IPS-NIHi7 (cell line): ENCODE data around the gene PRLH.

Experiments used
- DNase-seq: peaks from one replicate; pipeline ENCODE4 v3.0.0; 2012; ENCODE audit warnings: mixed read lengths; ENCODE audit errors: extremely low spot score

The PRLH gene, protein sequence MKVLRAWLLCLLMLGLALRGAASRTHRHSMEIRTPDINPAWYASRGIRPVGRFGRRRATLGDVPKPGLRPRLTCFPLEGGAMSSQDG

DNA sequence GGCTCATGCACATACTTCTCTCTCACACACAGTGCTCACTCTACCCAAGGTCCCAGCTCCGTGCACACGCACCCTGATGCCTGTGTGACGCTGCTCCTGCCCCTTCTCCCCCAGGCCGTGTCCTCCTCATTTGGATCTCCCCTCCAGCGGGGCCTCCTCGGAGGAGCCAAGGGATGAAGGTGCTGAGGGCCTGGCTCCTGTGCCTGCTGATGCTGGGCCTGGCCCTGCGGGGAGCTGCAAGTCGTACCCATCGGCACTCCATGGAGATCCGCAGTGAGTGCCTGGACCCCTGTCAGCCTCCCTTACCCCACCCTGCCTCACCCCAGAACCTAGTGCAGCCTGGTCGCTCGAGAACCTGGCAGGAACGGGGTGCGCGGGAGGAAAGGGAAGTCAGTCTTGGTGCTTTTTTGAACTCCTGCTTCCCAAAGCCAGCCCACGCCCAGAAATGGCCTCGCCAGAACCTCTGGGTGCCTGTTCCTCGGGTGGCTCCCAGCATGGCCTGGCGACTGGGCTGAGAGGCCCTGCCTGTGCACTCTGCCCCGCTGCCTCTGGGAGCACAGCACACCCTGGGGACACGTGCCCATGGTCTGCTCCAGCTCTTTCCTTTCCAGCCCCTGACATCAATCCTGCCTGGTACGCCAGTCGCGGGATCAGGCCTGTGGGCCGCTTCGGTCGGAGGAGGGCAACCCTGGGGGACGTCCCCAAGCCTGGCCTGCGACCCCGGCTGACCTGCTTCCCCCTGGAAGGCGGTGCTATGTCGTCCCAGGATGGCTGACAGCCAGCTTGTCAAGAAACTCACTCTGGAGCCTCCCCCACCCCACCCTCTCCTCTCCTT lies at the start of gene PRLH:
TSS of gene PRLH (plus strand) at position 174 of the 835 bp plus-strand sequence. CDS start at position 174, 0 bp downstream.
- no peak for DNase-seq

DNA sequence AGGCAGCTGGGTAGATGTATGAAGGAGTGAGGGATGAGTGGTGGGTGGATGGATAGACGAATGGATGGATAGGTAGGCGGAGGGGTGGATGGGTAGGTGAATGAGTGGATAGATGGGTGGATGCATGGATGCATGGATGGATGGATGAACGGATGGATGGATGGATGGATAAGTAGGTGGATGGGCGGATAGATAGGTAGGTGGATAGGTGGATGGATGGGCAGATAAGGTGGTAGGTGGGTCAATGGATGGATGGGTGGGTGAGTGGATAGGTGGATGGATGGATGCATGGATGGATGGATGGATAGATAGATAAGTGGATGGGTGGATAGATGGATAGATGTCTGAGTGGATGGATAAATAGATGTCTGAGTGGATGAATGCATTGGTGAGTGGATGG lies 49.2 kb upstream of the PRLH start:
- DNase-seq = no peak

DNA sequence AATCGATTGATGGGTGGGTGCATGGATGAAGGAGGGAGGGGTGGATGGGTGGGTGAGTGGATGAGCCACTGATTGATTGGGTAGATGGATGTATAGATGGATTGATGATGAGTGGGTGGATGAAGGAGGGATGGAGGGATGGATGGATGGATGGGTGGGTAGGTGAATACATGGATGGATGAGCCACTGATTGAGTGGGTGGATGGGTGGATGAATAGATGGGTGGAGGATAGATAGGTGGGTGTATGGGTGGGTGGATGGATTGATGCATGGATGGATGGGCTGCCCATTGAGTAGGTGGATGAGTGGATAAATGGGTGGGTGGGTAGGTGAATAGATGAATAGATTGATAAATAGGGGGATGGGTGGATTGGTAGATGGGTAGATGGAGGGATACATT lies 48.4 kb upstream of the PRLH start:
- no peak for DNase-seq

GRCh38 chr2:237519506-237520245 lies 46.7 kb upstream of the PRLH start:
- DNase-seq = no peak

DNA sequence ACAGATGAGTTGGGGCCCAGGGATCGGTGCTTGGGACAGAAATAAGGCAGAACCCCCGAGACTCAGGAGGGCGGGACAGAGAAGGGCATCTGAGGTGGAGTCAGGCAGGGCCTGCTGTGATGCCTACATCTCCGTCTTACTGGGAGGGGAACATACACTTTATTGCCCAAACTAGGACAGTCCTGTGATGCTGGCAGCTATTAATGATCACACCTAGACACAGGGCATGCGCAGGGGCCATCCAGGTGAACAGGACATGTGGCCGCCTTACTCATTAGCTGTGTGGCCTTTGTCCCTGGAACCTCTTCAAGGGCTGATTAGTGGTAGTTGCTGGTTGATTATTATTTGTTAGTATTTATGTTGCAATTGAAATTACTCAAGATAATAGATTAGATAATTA lies 46.1 kb upstream of the PRLH start:
- no peak for DNase-seq

GRCh38 chr2:237524631-237525030 lies 41.7 kb upstream of the PRLH start:
- DNase-seq = no peak

DNA sequence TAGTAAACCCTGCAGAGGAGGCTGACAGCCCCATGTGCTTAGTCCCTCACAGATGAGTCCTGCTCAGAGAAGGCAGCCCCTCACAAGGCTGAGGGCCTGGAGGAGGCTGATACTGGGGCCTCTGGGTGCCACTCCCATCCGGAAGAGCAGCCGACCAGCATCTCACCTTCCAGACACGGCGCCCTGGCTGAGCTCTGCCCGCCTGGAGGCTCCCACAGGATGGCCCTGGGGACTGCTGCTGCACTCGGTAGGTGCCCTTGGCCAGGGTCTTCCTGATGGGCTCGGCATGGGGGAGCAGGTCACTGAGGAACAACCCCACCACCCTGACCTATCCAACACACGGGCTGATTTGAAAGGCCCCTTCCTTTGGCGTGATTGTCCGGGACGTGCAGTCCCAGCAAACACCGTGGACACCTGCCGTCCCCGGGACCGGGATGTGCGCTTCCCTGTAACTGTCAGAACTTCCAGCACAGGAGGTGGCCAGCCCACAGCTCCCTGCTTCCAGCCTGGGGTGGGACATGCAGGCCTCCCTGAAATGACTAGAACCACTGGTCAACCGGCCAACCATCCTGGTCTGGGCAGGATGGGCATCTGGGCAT lies 40.7 kb upstream of the PRLH start:
- DNase-seq = no peak

GRCh38 chr2:237527233-237527632 lies 39.1 kb upstream of the PRLH start:
- no peak for DNase-seq

DNA sequence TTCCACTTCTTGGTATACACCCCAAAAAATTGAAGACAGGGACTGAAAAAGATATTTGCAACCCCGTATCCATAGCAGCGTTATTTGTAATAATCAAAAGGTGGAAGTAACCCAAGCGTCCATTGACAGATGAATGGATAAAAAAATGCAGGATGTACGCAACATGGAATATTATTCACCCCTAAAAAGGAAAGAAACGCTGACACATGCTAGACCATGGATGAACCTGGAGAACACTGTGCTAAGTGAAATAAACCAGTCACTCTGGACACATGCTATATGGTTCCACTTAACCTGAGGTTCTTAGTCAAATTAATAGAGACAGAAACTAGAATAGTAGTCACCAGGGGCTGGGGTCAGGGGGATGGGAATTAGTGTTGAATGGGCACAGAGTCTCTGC lies 38.6 kb upstream of the PRLH start:
- no peak for DNase-seq

- DNase-seq = no peak
Measured at GRCh38 chr2:237529452-237530402, 36.6 kb upstream of the PRLH start.

GRCh38 chr2:237530472-237531433 lies 35.6 kb upstream of the PRLH start:
- no peak for DNase-seq

DNA sequence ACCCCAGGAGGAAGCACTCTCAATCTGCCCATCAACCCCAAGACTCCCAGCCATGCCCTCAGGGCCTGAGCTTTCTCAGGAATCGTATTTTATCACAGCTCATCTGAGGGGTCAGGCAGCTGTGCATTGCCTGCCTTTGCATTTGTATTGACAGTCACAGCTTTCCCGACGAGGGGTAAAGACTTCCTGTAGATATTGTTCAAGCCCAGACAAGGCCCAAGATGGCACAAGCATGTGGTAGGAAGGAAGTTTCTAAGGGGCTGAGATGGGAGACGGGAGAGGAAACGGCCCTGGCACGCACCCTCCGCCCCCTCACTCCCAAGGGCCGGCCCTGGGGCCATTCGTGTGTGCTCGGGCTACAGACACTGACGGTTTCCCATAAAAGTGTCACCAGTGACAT lies 34.2 kb upstream of the PRLH start:
- DNase-seq = no peak

GRCh38 chr2:237533668-237534161 lies 32.7 kb upstream of the PRLH start:
- DNase-seq = no peak

DNA sequence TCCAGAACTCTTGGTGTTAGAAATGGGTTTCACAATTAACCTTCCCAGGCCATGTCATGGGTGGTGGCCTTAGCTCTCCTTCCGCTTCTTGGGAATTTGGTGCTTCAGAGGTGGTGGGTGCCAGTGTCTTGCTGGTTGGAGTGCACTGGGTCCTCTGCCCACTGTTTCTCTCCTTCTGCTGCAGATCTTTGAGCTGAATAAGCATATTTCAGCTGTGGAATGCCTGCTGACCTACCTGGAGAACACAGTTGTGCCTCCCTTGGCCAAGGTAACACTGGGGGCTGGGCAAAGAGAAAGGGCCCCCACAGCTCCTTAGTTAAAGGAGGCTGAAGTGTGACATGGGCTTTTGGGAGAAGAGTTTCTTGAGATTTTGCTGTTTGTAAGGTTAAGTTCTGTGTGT lies 32.0 kb upstream of the PRLH start:
- DNase-seq = no peak

- DNase-seq = no peak
Measured at GRCh38 chr2:237535385-237536082, 30.8 kb upstream of the PRLH start.

DNA sequence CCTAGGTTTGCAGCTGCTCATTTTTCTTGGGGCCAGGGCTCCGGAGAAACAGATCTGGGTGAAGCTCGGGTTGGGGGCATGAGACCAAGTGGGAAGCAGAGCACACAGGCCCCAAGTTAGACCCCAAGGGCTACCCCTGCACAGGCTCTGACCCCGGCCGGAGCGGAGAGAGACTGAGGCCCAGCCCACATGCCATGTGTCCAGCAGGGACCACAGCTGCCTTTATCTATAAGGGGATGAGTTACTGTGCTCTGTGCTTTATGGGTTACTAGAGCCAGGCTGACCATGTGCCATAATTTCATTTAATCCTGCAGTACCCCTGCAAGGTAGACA lies 30.3 kb upstream of the PRLH start:
- DNase-seq = no peak

DNA sequence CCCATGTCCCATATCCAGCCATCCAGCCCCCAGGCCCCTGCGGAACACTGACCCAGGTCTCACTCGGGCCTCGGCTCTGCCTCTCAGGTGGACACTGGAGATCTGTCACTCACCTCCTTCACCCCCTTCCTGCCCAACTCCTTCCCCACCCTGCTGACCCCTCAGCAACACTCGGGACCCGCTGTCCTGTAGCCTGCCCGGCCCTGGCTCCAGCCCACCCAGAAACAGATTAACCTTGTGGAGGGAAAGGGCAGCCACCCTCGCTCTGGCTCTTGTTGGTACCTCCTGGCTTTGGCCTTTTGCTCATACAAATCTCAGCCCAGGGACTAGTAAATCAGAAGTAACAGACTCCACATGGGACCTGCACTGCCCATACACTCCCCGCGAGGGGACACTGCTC lies 29.8 kb upstream of the PRLH start:
- no peak for DNase-seq

- DNase-seq = no peak
Measured at GRCh38 chr2:237538001-237538720, 28.2 kb upstream of the PRLH start.

DNA sequence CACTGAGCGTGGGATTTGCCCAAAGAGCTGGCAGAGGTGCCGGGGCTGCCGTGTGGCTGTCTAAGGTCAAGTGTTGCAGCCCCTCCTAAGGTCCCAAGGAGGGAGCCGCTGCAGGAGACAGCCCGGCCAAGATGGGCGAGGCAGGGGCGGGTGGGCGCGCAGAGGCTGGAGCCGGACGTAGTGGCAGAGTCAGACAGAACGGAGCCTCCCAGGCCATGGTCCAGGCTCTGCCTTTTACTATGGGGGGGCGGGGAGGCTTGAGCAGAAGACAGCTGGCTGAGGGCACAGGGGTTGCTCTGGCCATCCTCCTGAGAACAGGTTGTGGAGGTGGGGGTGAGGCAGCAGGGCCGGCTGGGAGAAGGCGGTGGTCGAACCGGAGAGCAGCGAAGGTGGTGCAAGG lies 27.5 kb upstream of the PRLH start:
- no peak for DNase-seq
